ENCODE measurements around the gene MTHFD1L.

- TF ChIP-seq EP300 (IDR thresholded peaks at IDR 0.05) (no peak), POLR2A (IDR thresholded peaks at IDR 0.05; ENCODE audit: low read depth) (no peak)
- TF ChIP-seq, protein P1, sequence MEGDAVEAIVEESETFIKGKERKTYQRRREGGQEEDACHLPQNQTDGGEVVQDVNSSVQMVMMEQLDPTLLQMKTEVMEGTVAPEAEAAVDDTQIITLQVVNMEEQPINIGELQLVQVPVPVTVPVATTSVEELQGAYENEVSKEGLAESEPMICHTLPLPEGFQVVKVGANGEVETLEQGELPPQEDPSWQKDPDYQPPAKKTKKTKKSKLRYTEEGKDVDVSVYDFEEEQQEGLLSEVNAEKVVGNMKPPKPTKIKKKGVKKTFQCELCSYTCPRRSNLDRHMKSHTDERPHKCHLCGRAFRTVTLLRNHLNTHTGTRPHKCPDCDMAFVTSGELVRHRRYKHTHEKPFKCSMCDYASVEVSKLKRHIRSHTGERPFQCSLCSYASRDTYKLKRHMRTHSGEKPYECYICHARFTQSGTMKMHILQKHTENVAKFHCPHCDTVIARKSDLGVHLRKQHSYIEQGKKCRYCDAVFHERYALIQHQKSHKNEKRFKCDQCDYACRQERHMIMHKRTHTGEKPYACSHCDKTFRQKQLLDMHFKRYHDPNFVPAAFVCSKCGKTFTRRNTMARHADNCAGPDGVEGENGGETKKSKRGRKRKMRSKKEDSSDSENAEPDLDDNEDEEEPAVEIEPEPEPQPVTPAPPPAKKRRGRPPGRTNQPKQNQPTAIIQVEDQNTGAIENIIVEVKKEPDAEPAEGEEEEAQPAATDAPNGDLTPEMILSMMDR (IDR thresholded peaks at IDR 0.05): no peak
Observed at GRCh38 chr6:151091571-151091970, 226.1 kb downstream of the MTHFD1L start.
